HepG2 (cell line): ENCODE data around the gene TTLL8.

ENCODE experiments used
- FOXK2 ChIP-seq: fragments of 450-650 bp; IDR thresholded peaks from 2 replicates; pipeline ENCODE4 v1.6.1; 2016
- TF ChIP-seq, protein P1 (sequence below), 2 experiments: sonication (generic) in 1 of 2; formaldehyde crosslinking in 1 of 2; IDR thresholded peaks; 2 replicates each; pipeline versions ENCODE4 v1.6.1 to v1.9.0; 2014 to 2022; ENCODE audit warnings: antibody characterized with exemption in 1 of 2, borderline replicate concordance in 1 of 2, inconsistent platforms in 1 of 2, low read depth in 1 of 2, missing genetic modification reagents in 1 of 2

GRCh38 chr22:50104141-50104544, 46.0 kb upstream of the TTLL8 start:
- TF ChIP-seq, protein P1, sequence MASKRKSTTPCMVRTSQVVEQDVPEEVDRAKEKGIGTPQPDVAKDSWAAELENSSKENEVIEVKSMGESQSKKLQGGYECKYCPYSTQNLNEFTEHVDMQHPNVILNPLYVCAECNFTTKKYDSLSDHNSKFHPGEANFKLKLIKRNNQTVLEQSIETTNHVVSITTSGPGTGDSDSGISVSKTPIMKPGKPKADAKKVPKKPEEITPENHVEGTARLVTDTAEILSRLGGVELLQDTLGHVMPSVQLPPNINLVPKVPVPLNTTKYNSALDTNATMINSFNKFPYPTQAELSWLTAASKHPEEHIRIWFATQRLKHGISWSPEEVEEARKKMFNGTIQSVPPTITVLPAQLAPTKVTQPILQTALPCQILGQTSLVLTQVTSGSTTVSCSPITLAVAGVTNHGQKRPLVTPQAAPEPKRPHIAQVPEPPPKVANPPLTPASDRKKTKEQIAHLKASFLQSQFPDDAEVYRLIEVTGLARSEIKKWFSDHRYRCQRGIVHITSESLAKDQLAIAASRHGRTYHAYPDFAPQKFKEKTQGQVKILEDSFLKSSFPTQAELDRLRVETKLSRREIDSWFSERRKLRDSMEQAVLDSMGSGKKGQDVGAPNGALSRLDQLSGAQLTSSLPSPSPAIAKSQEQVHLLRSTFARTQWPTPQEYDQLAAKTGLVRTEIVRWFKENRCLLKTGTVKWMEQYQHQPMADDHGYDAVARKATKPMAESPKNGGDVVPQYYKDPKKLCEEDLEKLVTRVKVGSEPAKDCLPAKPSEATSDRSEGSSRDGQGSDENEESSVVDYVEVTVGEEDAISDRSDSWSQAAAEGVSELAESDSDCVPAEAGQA (IDR thresholded peaks at IDR 0.05; ENCODE audit: low read depth), result no peak
- TF ChIP-seq, protein P1 (CRISPR knock-in tag; IDR thresholded peaks at IDR 0.05; ENCODE audit: borderline replicate concordance), result no peak
- TF ChIP-seq FOXK2, result no peak
